Right lung (tissue), 5 donors: Measurements from ENCODE around the gene TRIP12. TPM values are rescaled to one million over a fixed set of nuclear protein-coding genes. Genes with fewer than 3 reads are reported as not detected.
"Not testable (repeated sequence)": the region's sequence is repeated elsewhere in the genome, so short reads cannot be mapped to it uniquely, and the experiment has no call there.

Source experiments
- DNase-seq, 2 donors: peaks; one replicate each; pipeline ENCODE4 v3.0.0-alpha.2; 2013
- polyA plus RNA-seq, 5 donors: library from polyadenylated mRNA; unstranded; fragments of 120-200 nt; gene quantifications; one replicate each; pipeline versions ENCODE4 v1.2.1 to v1.2.3, GENCODE V29; 2013; ENCODE audit warnings: inconsistent platforms in 1 of 5, low replicate concordance in 1 of 5; ENCODE audit not compliant: insufficient read length in 5 of 5, insufficient read depth in 1 of 5

The TRIP12 gene
- polyA plus RNA-seq, 5 donors, result 111 to 192 (median 174) TPM

GRCh38 chr2:229834368-229834767, 87.4 kb downstream of the TRIP12 start:
- not testable (repeated sequence) for DNase-seq

GRCh38 chr2:229832510-229832898, 89.3 kb downstream of the TRIP12 start:
- no peak for DNase-seq

DNA sequence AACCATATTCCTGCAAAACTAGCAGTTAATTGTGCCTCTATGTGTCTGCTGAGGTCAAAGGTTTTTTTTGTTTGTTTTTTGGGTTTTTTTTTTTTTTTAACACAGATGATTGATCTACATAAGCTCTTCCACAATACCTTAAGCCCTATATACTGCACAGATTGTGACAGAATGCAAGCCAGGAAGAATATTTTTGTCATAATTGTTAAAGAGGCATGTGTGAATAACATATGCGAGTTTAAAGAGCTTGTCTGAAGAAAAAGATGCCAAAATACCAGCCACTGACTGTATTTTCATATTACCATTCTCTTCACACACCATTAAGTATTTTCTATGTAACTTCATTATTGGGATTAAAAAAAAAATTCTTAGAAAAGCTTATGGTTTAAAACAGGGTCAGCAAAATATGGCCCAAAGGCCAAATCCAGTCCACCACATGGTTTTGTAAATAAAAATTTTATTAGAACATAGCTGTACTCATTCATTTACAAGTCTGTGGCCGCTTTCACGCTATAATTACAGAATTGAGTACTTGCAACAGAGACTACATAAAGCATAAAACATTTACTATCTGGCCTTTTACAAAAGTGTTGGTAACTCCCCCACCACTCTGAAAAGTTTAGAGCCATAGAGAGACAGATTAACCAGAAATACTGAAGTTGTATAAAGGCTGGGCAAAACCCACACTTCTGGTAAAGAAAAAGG, 89.9 kb downstream of the TRIP12 start:
- DNase-seq, result no peak

DNA sequence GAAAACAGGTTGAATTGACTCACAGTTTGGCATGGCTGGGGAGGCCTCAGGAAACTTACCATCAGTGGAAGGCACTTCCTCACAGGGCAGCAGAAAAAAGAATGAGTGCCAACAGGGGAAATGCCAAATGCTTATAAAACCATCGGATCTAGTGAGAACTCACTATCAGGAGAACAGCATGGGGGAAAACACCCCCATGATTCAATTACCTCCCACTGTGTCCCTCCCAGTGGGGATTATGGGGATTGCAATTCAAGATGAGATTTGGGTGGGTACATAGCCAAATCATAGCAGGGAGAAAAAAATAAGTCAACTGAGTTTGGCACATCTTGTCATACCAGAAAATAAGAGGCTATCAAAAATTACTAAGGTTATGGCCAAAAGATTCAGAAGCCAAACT, 96.3 kb downstream of the TRIP12 start:
- DNase-seq, result no peak

GRCh38 chr2:229821316-229821715, 100.5 kb downstream of the TRIP12 start:
- DNase-seq, result no peak

- no peak for DNase-seq
These were observed 103.6 kb downstream of the TRIP12 start for GRCh38 chr2:229818230-229818629.

GRCh38 chr2:229815858-229816257, 106.0 kb downstream of the TRIP12 start:
- no peak for DNase-seq

DNA sequence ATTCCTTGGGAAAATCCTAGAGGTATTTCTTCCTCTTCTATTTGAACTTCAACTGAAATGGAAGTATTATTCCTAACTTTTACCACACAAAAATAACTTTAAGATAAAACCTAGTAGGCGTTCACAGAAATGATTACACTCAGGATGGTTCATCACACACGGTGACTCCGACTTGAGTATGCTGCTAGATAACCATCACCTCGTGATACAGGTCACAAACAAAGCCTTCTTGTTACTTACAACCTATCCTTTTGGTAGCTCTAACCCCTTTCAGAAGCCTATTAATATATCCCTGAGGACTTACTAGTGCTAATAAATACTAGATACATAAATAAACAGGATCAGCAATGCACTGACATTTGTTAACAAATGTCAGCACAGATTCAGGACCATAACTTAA, 106.5 kb downstream of the TRIP12 start:
- no peak for DNase-seq

- peak; percentile 13 to 15 for DNase-seq
These were observed 111.0 kb downstream of the TRIP12 start for GRCh38 chr2:229810786-229811185.

GRCh38 chr2:229805559-229805958, 116.2 kb downstream of the TRIP12 start:
- no peak for DNase-seq

DNA sequence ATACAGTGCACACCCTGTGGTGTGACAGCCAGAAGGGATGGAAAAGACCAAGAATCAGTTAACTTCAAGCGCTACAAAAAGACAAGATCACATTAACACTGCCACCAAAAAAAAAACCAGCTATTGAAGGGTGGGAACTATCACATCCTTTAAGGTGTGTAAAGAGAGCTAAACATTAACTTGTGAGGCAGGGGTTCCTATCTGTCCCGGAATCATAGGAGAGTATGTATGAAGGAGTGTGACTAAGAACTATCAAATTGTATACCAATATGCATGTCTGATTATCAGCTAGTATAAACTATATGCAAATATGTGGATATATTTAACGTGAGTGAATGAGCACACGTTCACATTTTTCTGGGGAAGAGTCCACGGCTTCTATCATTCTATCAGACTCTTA, 119.0 kb downstream of the TRIP12 start:
- no peak for DNase-seq

DNA sequence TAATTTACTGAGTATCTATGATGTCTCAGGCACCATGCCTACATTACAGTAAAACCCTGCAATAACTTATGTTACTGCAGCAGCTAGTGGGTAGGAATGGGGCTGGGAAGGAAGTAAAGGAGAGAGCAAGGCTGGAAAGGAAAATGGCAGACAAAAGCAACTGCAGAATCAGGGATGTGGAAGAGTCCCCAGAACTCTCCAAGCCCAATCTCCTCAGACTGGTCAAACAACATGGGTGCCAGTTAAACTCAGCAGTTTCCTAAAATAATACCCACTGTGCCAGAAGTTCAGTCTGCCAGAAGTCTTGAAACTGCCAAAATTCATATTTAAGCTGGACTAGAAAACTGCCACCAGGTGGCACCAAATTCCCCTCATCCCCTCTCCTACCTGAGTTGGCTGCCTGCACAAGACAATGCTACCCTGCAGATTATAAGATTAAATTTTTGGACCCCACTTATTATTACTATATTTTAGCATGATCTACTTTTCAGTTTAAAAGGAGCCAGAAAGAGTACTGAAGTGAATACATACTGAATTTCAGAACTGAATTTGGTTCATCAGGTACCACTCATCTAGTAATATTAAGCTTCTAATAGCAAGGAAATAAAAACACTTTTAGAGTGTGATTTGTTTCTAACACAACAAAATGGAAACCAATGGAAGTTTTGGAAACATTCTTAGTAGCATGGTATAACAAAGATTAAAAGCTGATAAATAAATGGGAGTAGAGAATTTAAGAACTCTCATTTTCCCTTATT, 120.6 kb downstream of the TRIP12 start:
- peak; percentile 32 to 54 for DNase-seq

GRCh38 chr2:229798446-229799155, 123.2 kb downstream of the TRIP12 start:
- DNase-seq, result no peak

GRCh38 chr2:229795058-229795457, 126.8 kb downstream of the TRIP12 start:
- no peak for DNase-seq

DNA sequence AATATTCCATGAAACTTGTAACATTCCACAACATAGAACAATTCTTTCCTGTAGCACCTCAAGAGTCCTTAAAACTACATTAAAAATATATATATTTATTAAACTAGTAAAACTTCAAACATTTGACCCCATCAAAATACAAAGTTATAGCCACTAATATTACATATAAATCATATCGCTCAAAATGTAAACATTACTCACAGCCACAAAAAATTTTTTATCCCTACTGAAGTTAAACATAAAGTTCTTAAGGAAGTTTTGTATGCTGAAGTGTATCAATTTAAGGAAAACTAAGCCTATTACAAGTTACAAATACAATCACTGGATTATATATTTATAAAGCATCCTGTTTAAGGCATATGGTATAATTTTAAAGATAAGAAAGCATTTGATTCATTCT, 127.2 kb downstream of the TRIP12 start:
- DNase-seq, result no peak

- DNase-seq, result not testable (repeated sequence)
These were observed 135.5 kb downstream of the TRIP12 start for GRCh38 chr2:229786289-229786688.

DNA sequence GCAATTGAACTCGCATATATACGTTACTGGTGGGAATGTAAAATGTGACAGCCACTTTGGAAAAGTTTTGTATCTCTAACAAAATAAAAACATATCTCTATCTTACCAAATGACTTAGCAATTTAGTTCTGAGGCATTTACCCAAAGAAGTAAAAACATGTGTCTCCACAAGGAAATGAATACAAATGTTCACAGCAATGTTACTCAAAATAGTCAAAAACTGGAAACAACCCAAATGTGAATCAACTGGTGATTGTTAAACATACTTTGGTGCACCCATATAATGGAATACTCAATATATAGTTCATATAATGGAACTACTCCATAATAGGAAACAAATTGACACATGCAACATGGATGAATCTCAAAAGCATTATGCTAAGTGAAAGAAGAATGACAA, 137.0 kb downstream of the TRIP12 start:
- no peak for DNase-seq

- DNase-seq, result no peak
These were observed 138.6 kb downstream of the TRIP12 start for GRCh38 chr2:229783108-229783721.

DNA sequence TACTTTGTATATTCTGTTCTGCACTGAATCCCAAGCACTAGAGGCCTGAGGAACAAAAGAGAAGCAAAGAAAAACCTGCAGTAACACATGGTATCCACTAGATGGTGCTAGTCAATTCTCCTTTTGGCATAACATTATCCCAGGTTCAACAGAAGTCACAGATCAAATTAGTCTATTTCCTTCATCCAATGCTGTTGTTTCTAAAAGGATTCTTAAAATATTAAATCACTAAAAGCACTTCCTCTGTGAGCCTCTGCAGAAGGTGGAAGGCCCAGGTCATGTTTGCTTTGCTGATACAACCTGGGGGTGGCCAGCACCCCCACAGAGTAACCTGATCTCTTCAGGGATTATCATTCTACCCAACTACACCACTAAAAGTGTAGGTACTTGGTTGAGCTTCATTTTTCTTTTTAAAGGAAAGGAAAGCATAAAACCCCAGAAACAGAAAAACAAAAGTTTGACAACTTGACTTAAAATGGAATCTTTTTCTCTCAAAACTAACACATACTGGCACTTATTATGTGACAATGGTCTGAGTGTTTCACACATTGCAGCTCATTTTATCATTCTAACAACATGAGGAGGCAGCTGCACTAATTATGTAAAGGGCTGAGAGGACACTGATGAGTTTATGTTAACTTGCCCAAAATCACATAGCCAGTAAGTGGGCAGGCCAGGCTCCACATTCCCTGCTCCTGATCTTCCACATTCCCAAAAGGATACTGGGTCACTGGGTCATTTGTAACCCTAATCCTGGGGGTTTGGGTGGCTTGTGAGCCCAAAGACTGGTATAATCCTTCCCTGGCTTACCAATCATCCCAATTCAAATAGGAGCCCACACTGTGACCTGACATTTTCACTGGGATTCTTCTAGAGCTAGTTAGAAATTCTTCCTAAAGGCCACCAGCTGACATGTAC, 140.7 kb downstream of the TRIP12 start:
- peak; percentile 9 to 12 for DNase-seq

GRCh38 chr2:229779650-229780049, 142.2 kb downstream of the TRIP12 start:
- DNase-seq, result no peak

DNA sequence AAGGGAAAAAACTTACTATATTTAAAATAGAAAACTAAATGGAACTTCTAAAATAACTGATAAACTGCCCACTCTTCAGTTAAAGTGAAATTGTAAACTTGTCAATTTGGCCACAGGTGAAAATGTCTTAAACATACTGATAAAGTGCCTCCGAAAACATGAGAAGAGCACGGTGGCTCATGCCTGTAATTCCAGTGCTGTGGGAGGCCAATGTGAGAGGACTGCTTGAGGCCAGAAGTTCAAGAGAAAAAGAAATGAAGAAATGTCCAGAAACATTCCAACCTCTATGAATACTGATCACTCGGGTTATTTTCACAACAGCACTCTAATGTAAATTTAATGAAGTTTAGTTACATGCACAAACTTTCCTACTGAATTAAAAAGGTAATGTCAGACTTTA, 144.1 kb downstream of the TRIP12 start:
- DNase-seq, result no peak
